ENCODE results near the gene SEMA5B.

Gene SEMA5B

GRCh38 chr3:123021996-123022510 is 5.5 kb downstream of the SEMA5B start:
- DNase-seq = no peak

GRCh38 chr3:123021388-123021787 is 6.2 kb downstream of the SEMA5B start:
- DNase-seq = no peak

GRCh38 chr3:123020709-123021108 is 6.9 kb downstream of the SEMA5B start:
- DNase-seq = no peak

- DNase-seq = no peak
Measured at GRCh38 chr3:123019591-123019990, 8.0 kb downstream of the SEMA5B start.

- DNase-seq = no peak
Measured at GRCh38 chr3:123019161-123019560, 8.4 kb downstream of the SEMA5B start.

GRCh38 chr3:123018683-123019082 is 8.9 kb downstream of the SEMA5B start:
- DNase-seq = no peak

- DNase-seq = no peak
Measured at GRCh38 chr3:123015596-123015995, 12.0 kb downstream of the SEMA5B start.

GRCh38 chr3:123013876-123014275 is 13.7 kb downstream of the SEMA5B start:
- DNase-seq = no peak

- no peak for DNase-seq
Measured at GRCh38 chr3:123012652-123013051, 14.9 kb downstream of the SEMA5B start.

GRCh38 chr3:123011447-123011846 is 16.1 kb downstream of the SEMA5B start:
- no peak for DNase-seq

GRCh38 chr3:123008840-123009239 is 18.7 kb downstream of the SEMA5B start:
- DNase-seq = no peak

GRCh38 chr3:123006609-123007008 is 21.0 kb downstream of the SEMA5B start:
- DNase-seq = no peak

- no peak for DNase-seq
Measured at GRCh38 chr3:123005291-123005690, 22.3 kb downstream of the SEMA5B start.

- no peak for DNase-seq
Measured at GRCh38 chr3:123004201-123004918, 23.2 kb downstream of the SEMA5B start.

GRCh38 chr3:123002749-123003497 is 24.6 kb downstream of the SEMA5B start:
- no peak for DNase-seq

GRCh38 chr3:123002100-123002748 is 25.3 kb downstream of the SEMA5B start:
- no peak for DNase-seq

- DNase-seq = no peak
Measured at GRCh38 chr3:122998856-122999255, 28.7 kb downstream of the SEMA5B start.

- no peak for DNase-seq
Measured at GRCh38 chr3:122998206-122998605, 29.4 kb downstream of the SEMA5B start.

GRCh38 chr3:122996038-122996580 is 31.5 kb downstream of the SEMA5B start:
- no peak for DNase-seq

- DNase-seq = no peak
Measured at GRCh38 chr3:122994954-122995353, 32.6 kb downstream of the SEMA5B start.

GRCh38 chr3:122993124-122993978 is 34.2 kb downstream of the SEMA5B start:
- DNase-seq = no peak

- no peak for DNase-seq
Measured at GRCh38 chr3:122992676-122993075, 34.9 kb downstream of the SEMA5B start.

Data from NCI-H774 (cell line).